Head of caudate nucleus (tissue), 42 donors: ENCODE measurements around the gene P2RY8.
"Not testable (repeated sequence)": the region's sequence is repeated elsewhere in the genome, so short reads cannot be mapped to it uniquely, and the experiment has no call there.

Experiments
- DNase-seq, 42 donors: peaks; one replicate each; pipeline versions ENCODE4 v3.0.0 to v3.0.0-alpha.2; 2020 to 2021; ENCODE audit warnings: mixed read lengths in 7 of 42
- intact Hi-C: fragments of 100-400 bp; cut with DNase I; formaldehyde crosslinking; loops from one replicate; pipeline ENCODE4 v1.15.0; 2022

The P2RY8 gene

GRCh38 chrX:1452516-1453394, 84.2 kb downstream of the P2RY8 start, which contains the start of gene ASMTL:
Gene ASMTL (minus strand): TSS chrX:1452909. CDS start chrX:1452840, 69 bp downstream.
- peak; percentile 99 to 100 (median 100) for DNase-seq
- intact Hi-C loops = loop anchor here (2.0 to 10.0 kb wide), 3 partner anchors 60 to 872 kb away; partner anchors contain the start of genes AKAP17A and SLC25A6

DNA sequence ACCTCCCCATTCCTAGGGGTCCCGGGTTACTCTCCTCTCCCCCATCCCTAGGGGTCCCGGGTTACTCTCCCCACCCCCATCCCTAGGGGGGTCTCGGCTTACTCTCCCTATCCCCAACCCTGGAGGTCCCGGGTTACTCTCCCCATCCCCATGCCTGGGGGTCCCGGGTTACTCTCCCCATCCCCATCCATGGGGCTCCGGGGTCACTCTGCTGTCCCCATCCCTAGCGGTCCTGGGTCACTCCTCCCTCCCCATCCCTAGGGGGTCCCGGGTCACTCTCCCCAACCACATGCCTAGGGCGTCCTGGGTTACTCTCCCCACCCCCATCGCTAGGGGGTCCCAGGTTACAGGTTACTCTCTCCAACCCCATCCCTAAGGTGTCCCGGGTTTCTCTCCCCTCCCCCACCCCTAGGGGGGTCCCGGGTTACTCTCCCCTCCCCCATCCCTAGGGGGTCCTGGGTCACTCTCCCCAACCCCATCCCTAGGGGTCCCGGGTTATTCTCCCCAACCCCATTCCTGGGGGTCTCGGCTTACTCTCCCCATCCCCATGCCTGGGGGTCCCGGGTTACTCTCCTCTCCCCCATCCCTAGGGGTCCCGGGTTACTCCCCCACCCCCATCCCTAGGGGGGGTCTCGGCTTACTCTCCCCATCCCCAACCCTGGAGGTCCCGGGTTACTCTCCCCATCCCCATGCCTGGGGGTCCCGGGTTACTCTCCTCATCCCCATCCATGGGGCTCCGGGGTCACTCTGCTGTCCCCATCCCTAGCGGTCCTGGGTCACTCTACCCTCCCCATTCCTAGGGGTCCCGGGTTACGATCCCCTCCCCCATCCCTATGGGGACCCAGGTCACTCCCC, 85.1 kb downstream of the P2RY8 start:
- intact Hi-C loops = loop anchor here (2.0 to 10.0 kb wide), 3 partner anchors 59 to 873 kb away; partner anchors contain the start of genes AKAP17A and SLC25A6
- peak in 8 of 42 donors; percentile 11 to 37 (median 18) for DNase-seq

GRCh38 chrX:1451251-1451660, 85.7 kb downstream of the P2RY8 start:
- DNase-seq = peak in 5 of 42 donors; percentile 1 to 33 (median 13)
- intact Hi-C loops = loop anchor here (5.0 to 10.0 kb wide), 2 partner anchors 141 to 874 kb away; partner anchors contain the start of gene AKAP17A

DNA sequence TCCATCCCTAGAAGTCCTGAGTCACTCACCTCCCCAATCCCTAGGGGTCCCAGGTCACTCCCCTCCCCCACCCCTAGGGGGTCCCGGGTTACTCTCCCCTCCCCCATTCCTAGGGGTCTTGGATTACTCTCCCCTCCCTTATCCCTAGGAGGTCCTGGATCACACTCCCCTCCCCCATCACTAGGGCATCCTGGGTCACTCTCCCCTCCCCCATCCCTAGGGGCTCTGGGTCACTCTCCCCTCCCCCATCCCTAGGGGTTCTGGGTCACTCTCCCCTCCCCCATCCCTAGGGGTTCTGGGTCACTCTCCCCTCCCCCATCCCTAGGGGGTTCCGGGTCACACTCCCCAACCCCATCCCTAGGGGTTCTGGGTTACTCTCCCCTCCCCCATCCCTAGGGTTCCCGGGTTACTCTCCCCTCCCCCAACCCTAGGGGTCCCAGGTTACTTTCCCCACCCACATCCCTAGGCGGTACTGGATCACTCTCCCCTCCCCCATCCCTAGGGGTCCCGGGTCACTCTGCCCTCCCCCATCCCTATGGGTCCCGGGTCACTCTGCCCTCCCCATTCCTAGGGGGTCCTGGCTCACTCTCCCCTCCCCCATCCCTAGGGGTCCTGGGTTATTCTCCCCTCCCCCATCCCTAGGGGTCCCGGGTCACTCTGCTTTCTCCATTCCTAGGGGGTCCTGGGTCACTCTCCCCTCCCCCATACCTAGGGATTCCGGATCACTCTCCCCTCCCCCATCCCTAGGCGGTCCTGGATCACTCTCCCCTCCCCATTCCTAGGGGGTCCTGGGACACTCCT, 86.4 kb downstream of the P2RY8 start:
- intact Hi-C loops = loop anchor here (5.0 to 10.0 kb wide), 2 partner anchors 142 to 874 kb away; partner anchors contain the start of gene AKAP17A
- peak in 6 of 42 donors; percentile 4 to 25 (median 10) for DNase-seq

- intact Hi-C loops = loop anchor here (5.0 to 10.0 kb wide), 2 partner anchors 143 to 875 kb away; partner anchors contain the start of gene AKAP17A
- peak in 1 of 42 donors; percentile 2 for DNase-seq
Measured at GRCh38 chrX:1449823-1450149, 87.2 kb downstream of the P2RY8 start.

DNA sequence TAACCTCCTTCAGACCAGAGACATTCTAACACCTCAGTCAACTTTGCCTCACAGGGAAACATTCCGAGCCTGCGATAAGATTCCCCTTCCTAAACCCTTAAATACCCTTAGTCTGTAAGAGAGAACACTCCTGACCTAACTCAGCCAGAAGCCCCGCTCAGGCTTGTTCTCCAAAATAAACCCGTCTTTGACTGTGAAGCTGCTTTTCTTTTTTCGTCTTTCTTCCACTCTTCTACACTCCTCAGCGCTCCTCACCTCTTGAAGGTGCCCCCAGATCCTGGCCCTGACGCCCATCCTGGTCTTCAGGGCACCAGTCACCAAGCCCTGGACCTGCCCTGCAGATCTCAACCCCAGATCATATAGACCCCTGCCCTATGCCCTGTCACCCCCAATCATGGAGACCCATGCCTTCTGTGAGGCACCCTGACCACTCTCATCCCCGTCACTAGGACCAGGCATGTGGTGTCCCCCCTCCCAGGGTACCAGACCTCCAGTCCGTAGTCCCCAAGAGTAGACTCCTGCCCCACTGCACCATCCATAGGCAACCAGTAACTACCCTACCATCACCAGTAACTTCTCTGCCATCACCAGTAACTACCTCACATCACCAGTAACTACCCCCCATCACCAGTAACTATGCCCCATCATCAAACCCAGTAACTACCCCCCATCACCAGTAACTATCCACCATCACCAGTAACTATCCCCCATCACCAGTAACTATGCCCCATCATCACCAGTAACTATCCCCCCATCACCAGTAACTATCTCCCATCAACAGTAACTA, 87.8 kb downstream of the P2RY8 start:
- intact Hi-C loops = no loop called here
- peak in 4 of 42 donors; percentile 3 to 31 (median 12) for DNase-seq

DNA sequence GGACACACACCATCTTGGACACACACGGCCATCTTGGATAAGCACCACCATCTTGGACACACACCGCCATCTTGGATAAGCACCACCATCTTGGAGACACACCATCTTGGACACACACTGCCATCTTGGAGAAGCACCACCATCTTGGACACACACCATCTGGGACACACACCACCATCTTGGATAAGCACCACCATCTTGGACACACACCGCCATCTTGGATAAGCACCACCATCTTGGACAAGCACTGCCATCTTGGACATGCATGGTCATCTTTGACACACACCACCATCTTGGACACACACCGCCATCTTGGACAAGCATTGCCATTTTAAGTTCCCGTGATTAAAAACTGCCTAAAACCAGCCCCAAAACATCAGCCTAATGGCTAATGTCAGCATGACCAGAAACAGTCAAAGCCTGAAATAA, 88.4 kb downstream of the P2RY8 start:
- peak in 2 of 42 donors; percentile 7 to 9 for DNase-seq
- intact Hi-C loops = not testable (repeated sequence)

GRCh38 chrX:1447969-1448572, 88.9 kb downstream of the P2RY8 start:
- intact Hi-C loops = not testable (repeated sequence)
- DNase-seq = peak in 3 of 42 donors; percentile 4 to 6 (median 5)

GRCh38 chrX:1446984-1447968, 89.7 kb downstream of the P2RY8 start:
- intact Hi-C loops = not testable (repeated sequence)
- peak in 7 of 42 donors; percentile 1 to 17 (median 6) for DNase-seq

DNA sequence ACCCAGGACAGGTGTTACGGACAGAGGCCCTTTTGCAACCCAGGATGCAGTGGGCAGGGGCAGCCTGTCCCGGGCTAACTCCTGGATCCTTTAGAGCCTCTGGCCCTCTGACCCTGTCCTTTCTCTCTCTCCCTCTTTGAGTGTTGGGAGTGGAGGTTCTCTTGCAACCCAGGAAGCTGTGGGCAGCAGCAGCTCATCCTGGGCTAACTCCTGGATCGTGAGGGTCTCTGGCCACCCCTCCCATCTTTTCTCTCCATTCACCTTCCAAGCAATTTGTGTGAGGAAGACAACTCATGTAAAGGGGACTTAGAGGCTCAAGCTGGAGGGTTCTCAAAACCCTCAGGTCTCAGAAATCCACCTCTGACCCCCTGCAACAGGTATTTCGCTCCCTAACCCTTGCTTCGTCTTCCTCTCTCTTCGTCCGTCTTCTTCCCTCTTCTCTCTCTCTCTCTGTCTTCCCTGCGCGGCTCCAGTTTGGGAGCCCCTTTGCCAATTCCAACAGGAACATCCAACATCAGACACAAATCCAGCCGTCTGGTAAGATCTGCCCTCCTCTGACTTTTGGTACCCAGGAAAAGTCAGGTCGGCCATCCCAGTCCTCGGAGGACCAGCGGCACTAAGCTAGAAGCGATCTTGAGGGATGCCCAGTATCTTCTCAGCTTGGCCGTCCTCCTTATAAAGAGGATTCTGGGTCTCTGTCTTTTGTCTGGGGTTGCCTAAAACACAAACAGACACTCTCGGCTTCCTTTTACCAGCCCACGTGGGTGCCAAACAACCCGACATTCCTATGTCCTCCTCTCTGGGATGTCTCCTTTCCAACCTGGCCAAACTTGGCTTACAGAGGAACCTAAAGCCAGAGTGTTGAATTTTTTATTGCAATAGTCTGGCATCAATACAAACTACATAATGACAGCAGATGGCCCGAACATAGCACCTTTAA, 92.2 kb downstream of the P2RY8 start:
- DNase-seq = peak in 8 of 42 donors; percentile 0 to 36 (median 4)
- intact Hi-C loops = no loop called here

GRCh38 chrX:1443496-1444075, 93.4 kb downstream of the P2RY8 start:
- peak in 7 of 42 donors; percentile 0 to 26 (median 5) for DNase-seq
- intact Hi-C loops = no loop called here

- DNase-seq = peak in 3 of 42 donors; percentile 0 to 6 (median 5)
- intact Hi-C loops = no loop called here
Measured at GRCh38 chrX:1442724-1443367, 94.1 kb downstream of the P2RY8 start.

DNA sequence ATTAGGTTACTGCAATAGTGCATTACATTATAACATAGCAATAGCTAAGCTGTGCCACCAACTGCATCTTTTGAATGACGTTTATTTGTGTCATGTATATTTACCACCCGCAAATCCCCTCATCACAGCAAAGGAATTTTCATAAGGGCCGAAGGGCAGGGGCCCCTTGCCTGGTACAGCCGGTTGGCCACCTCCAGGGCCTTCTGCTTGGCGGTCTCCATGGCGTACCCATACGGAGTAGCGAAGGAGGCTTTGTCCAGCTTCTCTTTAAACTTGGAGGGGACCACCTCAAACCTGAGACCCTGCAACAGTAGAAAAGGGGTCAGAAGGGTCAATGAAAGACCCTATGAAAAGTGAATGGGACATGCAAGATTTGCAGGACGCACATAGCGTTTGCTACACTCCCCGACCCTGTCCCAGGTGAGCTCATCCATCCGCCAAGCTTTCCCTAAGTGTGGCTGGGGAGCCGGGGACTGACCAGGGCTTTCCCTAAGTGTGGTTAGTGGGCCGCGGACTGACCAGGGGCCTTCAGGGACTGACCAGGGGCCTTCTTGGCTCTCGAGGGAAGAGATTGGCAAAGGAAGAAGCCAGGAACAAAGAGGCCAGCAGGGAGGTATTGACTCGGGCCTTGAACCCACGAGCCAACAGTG, 94.8 kb downstream of the P2RY8 start:
- DNase-seq = peak in 10 of 42 donors; percentile 1 to 28 (median 7)
- intact Hi-C loops = no loop called here
